Vagina (tissue), 2 donors: Measurements from ENCODE around the gene TEX13C.

ENCODE experiments used
- CTCF ChIP-seq, 3 experiments: fragments of 450-650 bp in 2 of 3; fragments of 200-600 bp in 1 of 3; sonication (generic) in 1 of 3; IDR thresholded peaks; one replicate each; pipeline ENCODE4 v1.5.1; 2017 to 2019; ENCODE audit warnings: antibody characterized with exemption in 3 of 3, mild to moderate bottlenecking in 2 of 3, moderate library complexity in 2 of 3
- POLR2A ChIP-seq, 2 donors: fragments of 450-650 bp; IDR thresholded peaks; one replicate each; pipeline ENCODE4 v1.6.1; 2017; ENCODE audit warnings: antibody characterized with exemption in 2 of 2, mild to moderate bottlenecking in 2 of 2, moderate library complexity in 2 of 2
- POLR2AphosphoS5 ChIP-seq, 2 donors: sonication (generic); formaldehyde crosslinking; IDR thresholded peaks; one replicate each; pipeline ENCODE4 v1.9.0; 2017; ENCODE audit warnings: antibody characterized with exemption in 2 of 2, mild to moderate bottlenecking in 2 of 2, low read depth in 1 of 2; ENCODE audit not compliant: insufficient read depth in 1 of 2

GRCh38 chrX:125289920-125290319 lies 29.8 kb upstream of the TEX13C start:
- TF ChIP-seq CTCF (IDR thresholded peaks at IDR 0.05) (no peak), POLR2AphosphoS5 (IDR thresholded peaks at IDR 0.05; ENCODE audit: insufficient read depth in 1 of 2, low read depth in 1 of 2) (no peak), POLR2A (IDR thresholded peaks at IDR 0.05) (no peak)
